AG09319 (cell line): ENCODE results near the gene MBOAT2.

ENCODE experiments used
- DNase-seq: peaks from one replicate; pipeline ENCODE4 v3.0.0-alpha.2; 2010; ENCODE audit warnings: low read depth; ENCODE audit errors: extremely low read depth
- CTCF ChIP-seq: IDR thresholded peaks from 2 replicates; pipeline ENCODE4 v1.5.1; 2011; ENCODE audit warnings: low read depth, mild to moderate bottlenecking, inconsistent platforms, low read length, moderate library complexity

MBOAT2 gene

DNA sequence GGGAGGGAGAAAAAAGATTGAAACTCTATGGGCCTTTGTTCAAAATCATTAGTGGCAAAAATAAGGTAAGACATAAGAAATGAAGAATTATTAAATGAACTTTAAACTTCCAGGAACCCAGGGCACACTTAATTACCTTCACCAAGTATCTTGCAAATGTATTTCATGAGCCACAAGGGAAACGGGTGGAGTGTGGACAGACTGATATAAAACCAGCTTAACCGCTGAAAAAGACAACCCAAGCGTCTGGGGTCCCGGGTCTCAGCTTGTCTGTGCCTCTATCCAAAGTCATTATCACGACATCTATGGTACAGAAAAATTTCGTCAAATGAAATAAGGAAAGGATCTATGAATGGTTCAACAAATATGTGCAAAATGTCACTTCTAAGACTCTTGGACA lies 13.9 kb upstream of the MBOAT2 start:
- no peak for DNase-seq

DNA sequence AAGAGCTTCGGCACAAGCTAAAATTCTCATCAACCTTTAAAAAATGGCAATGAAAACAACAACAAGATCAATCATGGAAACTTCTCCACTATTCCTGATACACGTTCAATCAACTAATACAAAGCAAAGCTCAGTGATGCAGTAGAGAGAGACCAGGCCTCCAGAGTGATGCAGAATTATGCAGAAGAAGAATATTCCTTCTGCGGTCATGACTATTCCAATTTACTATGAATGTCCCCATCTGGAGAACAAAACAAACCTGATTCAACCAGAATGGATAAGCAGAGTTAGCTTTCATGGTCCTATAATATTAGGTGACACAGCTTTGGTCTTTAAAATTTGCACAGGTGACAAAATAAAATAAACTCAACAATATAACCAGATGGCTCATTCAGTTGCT lies 12.5 kb upstream of the MBOAT2 start:
- DNase-seq: no peak
- no peak for TF ChIP-seq CTCF

More for the DNA sequence above, 13.9 kb upstream of the MBOAT2 start:
- TF ChIP-seq CTCF: no peak

- TF ChIP-seq CTCF: no peak
- no peak for DNase-seq
Observed at GRCh38 chr2:9013403-9013802, 9.9 kb upstream of the MBOAT2 start.

GRCh38 chr2:9010866-9011265 lies 7.4 kb upstream of the MBOAT2 start:
- TF ChIP-seq CTCF: no peak
- peak; percentile 47 for DNase-seq

DNA sequence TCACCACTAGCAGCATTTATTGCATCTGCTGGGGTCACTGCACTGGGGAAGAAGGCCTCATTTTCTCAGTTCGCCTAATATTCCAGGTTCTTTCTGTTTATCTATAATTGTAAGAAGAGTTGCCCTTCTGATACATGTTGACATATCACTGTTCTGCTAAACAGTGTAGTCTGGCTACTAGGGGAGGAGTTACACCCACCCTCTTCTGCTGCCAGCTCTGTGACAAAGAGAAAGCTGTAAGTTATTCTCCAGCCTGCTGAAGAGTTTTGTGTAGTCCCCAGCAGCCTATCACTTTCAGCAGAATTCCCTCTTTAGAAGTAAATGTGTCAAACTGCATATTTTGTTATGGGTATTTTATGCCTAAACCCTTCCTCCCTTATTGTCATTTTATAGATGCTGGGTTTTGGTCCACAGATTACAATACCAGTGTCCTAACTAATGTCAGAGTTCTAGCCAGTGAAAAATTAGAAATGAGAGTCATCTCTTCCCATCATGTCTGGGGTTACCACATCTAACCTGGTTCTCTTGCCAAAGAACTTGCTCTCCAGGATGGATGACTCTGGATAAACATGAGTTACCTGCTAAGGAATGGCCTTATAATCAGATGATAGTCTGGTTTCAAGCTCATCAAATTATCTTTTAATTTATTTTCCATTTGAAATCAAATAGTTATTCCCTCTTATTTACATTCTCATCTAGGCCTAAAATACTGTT lies 5.6 kb upstream of the MBOAT2 start:
- DNase-seq: no peak
- TF ChIP-seq CTCF: no peak

DNA sequence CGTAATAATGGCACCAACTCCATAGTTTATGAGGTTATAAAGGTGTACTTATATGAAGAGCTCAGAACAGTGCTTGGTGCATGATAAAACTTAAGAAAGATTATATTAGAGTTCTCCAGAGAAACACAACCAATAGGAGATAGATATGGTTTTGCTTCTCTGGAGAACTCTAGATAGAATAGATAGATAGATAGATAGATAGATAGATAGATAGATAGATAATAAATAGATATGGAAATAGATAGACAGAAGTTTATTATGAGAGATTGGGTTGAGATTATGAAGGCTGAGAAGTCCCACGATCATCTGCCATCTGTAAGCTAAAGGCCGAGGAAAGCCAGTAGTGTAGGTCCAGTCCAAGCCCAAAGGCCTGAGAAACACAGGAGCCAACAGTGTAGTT lies 2.9 kb upstream of the MBOAT2 start:
- DNase-seq: no peak
- TF ChIP-seq CTCF: no peak

DNA sequence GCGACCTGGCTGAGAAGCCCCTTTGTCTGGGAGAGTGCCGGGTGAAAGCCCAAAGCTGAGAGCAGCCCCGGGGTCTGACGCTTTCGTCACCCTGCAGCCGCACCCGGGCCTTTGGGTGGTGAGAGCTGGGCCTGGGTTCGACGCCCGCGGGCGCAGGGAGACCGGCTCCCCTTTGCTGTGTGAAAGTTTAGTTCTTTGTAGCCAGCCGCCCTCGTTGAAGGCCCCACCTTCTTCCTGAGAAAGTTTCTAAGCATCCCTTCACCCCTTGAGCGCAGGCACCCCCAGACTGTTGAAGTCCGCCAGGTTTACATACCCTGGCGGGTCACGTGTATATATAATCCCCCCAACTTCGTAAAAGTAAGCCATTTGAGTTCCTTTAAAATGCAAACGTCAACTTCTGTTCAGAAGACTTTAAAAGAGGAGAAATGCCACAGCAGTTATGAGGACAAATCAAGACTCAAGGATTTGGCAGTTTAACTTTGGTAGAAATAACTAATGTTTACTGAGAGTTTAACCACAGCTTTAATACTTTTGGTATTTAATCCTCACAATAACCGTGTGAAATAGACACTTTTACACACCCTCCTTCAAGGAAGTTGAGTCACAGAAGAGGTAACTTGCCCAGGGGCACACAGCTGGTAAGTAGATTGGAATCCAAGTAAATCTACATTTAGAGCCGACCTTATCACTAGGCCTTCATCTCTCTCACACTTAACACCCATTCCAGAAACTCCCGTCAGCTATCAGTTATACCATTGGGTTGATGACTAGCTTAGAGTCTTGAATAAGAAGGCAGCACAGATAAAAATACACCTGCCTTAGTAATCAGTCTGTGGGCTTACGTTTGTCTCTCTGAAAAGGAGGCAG lies 1.1 kb upstream of the MBOAT2 start:
- no peak for DNase-seq
- TF ChIP-seq CTCF: no peak
